Fibroblast of villous mesenchyme (primary cell): ENCODE measurements around the gene FAM120B. TPM values are rescaled to one million over a fixed set of nuclear protein-coding genes. Genes with fewer than 3 reads are reported as not detected.

Source experiments
- DNase-seq: peaks from one replicate; pipeline ENCODE4 v3.0.0-alpha.2; 2010; ENCODE audit warnings: low read depth
- H3K4me3 ChIP-seq: 2 replicates; pipeline ENCODE4 v1.5.1; 2011; ENCODE audit warnings: low read depth, mild to moderate bottlenecking, low read length
- small RNA-seq: library from RNA; depleted of rRNA; stranded (forward); fragments of <200 nt; gene quantifications from one replicate; pipeline ENCODE3, GENCODE V24; 2012
- total RNA-seq: library from RNA; depleted of rRNA; stranded (reverse); fragments of >200 nt; gene quantifications from 2 replicates; pipeline ENCODE4 v1.2.3, GENCODE V29; 2012
- TF ChIP-seq, protein P1 (sequence below): IDR thresholded peaks from 2 replicates; pipeline ENCODE4 v1.5.1; 2012; ENCODE audit warnings: low read depth, mild to moderate bottlenecking, low read length; ENCODE audit not compliant: insufficient read depth

Gene FAM120B
- total RNA-seq, 1 donor: 17.3 TPM

DNA sequence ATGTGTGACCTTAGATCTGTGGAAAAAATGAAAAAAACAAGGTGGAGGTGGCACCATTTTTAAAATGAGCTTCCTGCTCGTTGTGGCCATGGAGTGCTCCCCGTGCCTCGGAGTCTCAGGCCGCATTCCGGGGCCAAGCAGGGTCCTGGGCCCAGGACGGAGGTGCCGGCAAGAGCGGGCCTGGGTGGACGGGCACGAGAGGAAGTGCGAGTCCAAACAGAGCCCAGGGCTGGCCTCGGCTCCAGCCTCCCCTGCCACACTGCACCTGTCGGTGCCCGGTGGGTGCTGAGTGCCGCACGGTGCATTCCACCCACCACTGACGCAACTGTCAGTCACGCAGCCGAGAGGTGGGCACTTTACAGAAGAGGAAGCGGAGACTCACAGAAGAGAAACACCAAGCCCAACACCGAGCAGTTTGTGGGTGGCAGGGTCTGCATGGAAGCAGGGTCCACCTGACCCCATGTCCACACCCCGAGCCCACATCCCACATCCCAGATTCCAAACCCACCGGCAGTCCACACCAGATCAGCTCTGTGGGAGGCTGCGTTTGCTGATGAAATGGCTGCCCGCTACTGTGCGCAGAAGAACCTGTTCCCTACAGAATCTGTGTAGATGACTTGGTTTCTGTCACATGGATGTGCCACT lies 148.9 kb downstream of the FAM120B start:
- H3K4me3 ChIP-seq: no peak overlapping the region
- DNase-seq: no peak
- TF ChIP-seq, protein P1, sequence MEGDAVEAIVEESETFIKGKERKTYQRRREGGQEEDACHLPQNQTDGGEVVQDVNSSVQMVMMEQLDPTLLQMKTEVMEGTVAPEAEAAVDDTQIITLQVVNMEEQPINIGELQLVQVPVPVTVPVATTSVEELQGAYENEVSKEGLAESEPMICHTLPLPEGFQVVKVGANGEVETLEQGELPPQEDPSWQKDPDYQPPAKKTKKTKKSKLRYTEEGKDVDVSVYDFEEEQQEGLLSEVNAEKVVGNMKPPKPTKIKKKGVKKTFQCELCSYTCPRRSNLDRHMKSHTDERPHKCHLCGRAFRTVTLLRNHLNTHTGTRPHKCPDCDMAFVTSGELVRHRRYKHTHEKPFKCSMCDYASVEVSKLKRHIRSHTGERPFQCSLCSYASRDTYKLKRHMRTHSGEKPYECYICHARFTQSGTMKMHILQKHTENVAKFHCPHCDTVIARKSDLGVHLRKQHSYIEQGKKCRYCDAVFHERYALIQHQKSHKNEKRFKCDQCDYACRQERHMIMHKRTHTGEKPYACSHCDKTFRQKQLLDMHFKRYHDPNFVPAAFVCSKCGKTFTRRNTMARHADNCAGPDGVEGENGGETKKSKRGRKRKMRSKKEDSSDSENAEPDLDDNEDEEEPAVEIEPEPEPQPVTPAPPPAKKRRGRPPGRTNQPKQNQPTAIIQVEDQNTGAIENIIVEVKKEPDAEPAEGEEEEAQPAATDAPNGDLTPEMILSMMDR: no peak

DNA sequence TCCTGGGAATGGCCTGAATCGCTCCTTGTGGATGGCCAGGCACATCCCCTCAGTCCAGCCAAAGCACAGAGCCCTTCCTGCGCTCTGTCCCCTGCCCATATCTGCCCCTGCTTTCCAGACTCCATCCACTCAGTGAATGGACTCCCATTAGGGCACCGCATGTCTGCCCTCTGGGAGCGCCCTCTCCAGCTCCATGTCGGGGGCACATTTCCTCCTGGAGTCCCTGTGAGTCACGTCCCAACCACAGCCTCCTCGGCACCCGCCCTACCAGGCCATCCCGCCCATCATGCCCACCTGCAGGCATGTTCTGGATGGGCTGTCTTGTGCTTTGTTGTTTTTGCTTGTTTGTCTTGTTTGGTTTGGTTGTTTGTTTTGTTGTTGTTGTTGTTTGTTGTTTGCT lies 149.8 kb downstream of the FAM120B start:
- H3K4me3 ChIP-seq: no peak overlapping the region
- TF ChIP-seq, protein P1: no peak
- DNase-seq: no peak

Small RNAs within 50 kb of the gene (small RNA-seq; reads per million reads assigned to genes)
- gene MIR4644: not detected

Other genes starting within 250 kb of the FAM120B start
- gene DLL1, start 15.7 kb upstream of the FAM120B start, total RNA-seq: 0.86 and 0.97 TPM in 2 replicates
- 370 and 397 TPM in 2 replicates for gene PSMB1, start 246.5 kb downstream of the FAM120B start, total RNA-seq
- 12.2 and 13.0 TPM in 2 replicates for gene TBP, start 247.6 kb downstream of the FAM120B start, total RNA-seq